Activated CD4-positive, alpha-beta T cell treated with anti-CD3 and anti-CD28 coated beads for 1 hour (primary cell): ENCODE data around the gene FBXO10.
"Not testable (repeated sequence)": the region's sequence is repeated elsewhere in the genome, so short reads cannot be mapped to it uniquely, and the experiment has no call there.

Experiments
- DNase-seq: peaks from one replicate; pipeline ENCODE4 v3.0.0-alpha.2; 2020

The FBXO10 gene

DNA sequence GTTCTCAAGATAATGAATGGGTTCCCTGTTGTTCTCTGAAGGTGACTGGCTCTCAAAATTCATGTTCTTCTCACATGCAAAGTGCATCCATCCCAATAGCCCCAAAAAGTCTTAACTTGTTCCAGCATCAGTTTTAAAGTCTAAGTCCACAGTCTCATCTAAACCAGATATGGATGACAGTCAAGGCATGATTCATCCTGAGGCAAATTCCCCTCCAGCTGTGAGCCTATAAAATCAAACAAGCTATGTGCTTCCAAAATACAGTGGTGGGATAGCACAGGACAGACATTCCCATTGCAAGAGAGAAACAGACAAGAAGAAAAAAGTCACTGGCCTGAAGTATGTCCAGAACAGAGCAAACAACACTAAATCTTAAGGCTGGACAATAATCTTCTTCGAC lies 25.4 kb downstream of the FBXO10 start:
- DNase-seq, result no peak

- DNase-seq, result no peak
Observed at GRCh38 chr9:37549527-37549926, 26.7 kb downstream of the FBXO10 start.

- no peak for DNase-seq
Observed at GRCh38 chr9:37547328-37547878, 28.8 kb downstream of the FBXO10 start.

- DNase-seq, result no peak
Observed at GRCh38 chr9:37543468-37543867, 32.7 kb downstream of the FBXO10 start.

GRCh38 chr9:37542895-37543294 lies 33.3 kb downstream of the FBXO10 start:
- no peak for DNase-seq

DNA sequence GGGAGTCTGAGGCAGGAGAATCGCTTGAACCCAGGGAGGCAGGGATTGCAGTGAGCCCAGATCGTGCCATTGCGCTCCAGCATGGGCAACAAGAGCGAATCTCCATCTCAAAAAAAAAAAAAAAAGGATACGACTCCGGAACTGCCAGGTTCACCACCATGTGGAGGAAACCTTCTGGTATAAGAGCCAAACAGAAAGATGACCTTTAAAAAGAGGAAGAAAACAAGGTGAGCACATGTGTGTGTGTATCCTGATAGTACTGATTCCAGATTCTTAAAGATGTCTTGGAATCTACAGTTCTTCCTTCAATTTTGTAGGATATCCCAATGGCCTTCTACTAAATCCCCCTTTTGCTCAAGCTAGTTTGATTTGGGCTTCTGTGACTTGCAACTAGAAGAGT lies 33.7 kb downstream of the FBXO10 start:
- DNase-seq, result no peak

- no peak for DNase-seq
Observed at GRCh38 chr9:37541465-37541864, 34.7 kb downstream of the FBXO10 start.

GRCh38 chr9:37540634-37541033 lies 35.5 kb downstream of the FBXO10 start:
- DNase-seq, result no peak

DNA sequence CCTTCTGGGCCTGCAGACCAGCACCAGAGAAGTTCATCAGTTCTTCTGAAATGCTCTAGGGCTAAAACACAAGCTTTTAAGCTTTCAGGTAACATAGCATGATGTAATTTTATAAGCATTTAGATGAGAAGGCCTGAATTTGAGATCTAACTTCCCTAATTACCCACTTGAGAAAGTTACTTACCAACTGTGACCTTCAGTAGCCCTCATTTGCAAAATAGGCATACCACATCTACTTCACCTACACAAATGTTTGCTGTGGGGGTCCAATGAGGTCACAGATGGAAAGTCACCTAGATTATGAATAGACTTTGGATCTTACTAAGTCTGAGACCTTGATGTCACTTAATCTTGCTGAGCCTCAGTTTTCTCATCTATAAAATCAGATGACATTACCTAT lies 36.5 kb downstream of the FBXO10 start:
- DNase-seq, result no peak

DNA sequence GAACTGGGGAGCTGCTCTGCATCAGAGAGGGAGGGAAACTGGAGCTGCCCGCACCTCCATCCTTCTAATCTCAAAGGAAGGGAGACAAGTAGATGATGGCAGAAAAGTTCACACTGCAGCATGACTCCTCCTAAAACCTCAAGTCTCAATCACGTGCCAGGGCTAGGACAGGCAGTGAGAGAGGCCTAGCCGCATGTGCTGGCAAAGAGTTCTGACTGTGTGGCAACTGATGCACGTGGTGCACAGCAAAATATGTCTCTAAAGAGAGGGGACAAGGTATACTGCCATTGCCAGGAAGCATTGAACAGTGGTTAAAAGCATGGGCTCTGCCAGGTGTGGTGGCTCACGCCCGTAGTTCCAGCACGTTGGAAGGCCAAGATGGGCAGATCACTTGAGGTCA lies 38.1 kb downstream of the FBXO10 start:
- DNase-seq, result no peak

DNA sequence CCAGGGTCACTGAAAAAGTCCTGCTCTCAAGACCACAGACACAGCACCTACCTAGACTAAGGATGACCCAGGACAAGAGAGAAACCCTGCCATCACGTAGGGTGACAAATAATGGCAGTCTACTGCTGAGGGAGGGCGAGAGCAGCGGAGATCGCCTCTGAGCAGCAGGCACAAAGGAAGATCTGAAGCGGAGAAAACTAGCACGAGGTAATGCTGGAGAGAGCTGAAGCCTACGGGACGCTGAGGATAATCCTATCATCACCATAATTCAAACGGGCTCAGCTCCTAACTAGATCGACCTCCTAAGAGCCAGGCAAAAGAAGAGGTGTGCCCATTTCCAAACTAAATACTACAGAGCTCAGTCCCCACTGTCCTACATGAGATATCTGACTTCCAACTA lies 41.3 kb downstream of the FBXO10 start:
- DNase-seq, result no peak

GRCh38 chr9:37534412-37534811 lies 41.8 kb downstream of the FBXO10 start:
- DNase-seq, result no peak

DNA sequence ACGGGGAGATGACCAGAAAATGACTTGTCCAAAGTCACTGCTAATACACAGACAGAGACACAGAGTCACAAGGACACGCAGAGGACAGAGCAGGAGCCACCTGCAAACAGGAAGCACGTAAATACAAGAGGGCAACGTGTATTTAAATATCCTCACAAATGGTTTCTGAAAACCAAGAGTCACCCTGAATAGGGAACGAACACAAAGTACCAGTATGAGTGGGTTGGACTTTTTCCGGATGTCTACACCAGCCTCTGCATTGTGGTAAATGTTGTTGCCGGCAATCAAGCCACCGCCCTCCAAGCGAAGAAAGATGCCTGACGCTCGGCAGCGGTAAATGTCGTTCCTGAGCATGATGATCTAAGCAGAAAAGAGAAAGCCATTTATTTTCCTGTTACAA lies 44.5 kb downstream of the FBXO10 start:
- DNase-seq, result no peak

DNA sequence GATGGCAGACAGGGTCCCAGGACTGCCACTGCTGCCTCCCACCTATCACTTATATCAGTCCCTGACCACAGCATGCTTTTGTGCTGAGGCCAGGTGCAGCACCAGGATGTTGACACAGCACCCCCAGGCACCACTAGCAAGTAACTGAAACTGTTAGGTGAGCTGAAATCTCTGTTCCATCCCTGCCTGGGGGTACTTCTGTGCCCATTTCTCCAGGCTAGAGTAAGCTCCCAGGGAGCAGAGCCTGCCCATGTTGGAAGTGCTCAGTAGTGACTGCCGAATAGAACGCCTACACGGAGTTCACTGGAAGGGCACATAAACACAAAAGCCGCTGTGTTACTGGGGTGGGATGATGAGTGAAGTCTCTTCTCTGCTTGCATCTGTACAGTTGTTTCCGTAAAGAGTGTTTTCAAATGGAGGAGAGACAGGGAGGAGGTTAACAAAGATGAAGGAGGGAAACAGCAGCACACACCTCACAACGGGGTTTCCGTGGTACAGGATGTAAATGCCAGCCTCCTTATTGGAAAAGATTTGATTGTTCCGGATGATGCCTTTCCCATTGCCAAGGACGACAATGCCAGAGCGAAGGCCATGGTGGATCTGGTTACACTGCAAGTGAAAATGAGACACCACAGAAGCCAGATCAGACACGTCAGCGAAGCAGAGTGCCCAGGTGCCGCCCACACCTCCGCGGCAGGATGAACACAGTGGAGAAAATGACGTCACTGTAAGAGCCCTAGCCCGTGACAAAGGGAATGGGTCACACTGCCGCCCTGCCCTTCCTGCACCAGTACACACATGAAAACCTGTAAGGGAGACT lies 47.3 kb downstream of the FBXO10 start:
- DNase-seq, result peak; percentile 59

DNA sequence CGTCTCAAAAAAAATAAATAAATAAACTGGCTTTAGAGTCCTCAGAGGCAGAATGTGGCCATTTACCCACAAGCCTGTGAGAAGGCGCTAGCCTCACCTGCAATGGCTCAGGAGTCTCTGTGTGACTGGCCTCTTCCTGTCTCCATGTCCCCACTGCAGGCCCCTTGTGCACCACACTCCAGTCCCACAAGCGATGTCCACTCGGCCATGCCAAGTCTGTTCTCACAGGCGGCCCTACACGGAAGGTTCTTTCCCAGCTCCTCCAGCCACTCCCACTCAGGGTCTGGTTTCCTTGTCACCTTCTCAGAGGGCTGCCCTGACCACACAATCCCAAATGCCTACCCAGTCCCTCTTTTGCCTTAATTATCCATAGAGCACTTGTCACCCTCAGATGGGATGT lies 52.3 kb downstream of the FBXO10 start:
- no peak for DNase-seq

DNA sequence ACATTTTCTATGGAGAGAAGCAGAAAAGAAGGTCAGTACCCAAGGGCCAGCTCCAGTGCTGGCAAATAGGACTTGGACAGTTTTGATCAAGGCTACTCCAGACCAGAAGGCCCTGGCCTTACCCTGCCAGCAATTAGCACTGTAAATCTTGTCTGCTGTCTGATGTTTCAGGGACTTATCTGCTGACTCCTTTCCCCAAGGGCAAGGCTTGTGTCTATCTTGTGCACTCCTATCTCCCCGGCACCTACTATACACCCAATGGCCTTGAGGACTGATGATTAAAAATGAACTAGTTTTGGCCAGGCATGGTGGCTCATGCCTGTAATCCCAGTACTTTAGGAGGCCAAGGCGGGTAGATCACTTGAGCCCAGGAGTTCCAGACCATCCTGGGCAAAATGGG lies 53.2 kb downstream of the FBXO10 start:
- no peak for DNase-seq

GRCh38 chr9:37521111-37521510 lies 55.1 kb downstream of the FBXO10 start:
- DNase-seq, result no peak

GRCh38 chr9:37520641-37521040 lies 55.5 kb downstream of the FBXO10 start:
- DNase-seq, result no peak

DNA sequence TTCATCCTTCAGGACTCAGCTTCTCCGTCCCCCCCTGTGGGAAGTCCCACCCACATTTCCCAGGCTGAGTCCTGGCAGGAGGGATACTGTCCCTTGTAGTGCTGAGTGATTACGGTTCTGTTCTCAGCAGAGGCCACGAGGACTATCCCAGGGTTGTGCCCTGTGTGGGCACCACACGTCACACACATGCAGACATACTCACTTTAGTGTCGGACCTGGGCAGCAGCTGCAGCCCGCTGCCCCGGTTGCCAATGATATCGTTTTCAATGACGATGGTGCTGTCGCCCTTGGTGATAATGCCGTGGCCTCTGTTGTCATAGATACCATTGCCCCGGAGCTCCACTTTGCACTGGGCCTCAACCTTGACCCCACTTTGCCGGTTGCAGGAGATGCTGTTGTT lies 58.3 kb downstream of the FBXO10 start:
- no peak for DNase-seq

DNA sequence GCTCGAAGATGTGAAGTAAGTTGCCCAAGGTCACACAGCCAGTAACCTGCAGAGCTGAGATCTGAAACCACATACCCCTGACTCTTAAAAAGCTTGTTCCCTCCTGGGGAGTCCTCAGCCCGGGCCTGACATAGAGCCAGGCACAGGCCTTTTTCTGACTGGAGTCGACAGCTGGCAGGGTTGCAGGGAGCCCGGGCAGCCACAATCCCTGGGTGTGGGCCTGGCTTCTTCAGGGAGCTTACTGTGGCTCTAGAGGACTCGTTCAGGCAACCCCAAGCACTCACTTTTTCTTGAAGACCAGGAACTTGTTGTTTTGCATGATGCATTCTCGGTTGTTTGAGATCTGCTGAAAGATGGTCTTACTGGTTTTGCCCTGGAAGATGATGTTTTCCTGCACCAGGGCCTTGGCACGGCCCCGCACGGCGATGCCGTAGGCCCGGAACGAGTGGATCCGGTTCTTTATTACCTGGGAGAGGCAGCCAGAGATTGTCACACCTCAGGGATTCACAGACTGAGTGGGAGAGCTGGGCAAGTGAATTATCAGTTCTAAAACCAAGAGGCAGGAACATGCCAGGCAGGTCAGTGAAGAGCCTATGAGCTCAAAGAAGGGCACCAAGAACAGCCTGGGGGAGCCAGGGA lies 60.4 kb downstream of the FBXO10 start:
- no peak for DNase-seq

GRCh38 chr9:37514999-37515398 lies 61.2 kb downstream of the FBXO10 start:
- no peak for DNase-seq

DNA sequence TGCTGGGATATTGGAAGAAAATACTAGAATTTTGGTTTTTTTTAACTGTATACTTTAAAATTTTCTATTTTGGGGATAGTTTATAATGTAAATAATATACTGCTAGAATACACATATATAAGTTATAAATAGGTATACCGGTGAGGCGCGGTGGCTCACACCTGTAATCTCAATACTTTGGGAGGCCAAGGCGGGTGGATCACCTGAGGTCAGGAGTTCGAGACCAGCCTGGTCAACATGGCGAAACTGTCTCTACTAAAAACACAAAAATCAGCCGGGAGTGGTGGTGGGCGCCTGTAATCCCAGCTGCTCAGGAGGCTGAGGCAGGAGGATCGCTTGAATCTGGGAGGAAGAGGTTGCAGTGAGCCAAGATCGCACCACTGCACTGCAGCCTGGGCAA lies 61.8 kb downstream of the FBXO10 start:
- not testable (repeated sequence) for DNase-seq

DNA sequence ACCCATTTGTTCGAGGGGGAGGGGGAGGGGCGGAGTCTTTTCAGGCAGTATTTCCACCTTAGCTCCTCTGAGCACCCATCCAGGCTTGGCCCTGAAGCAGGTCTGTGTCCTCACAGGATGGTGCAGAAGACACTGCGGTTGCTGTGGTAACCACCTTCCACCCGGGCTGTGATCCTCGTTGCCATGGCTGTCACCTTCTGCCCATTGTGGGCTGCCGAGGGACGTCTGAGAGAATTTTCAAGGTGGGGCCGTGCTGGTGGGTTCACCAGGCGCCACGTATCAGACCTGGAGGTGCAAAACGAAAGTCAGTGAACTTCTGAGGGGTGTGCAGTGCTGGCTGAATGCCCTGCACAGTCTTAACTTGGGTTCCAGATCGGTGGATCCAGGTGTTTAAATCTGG lies 63.7 kb downstream of the FBXO10 start:
- no peak for DNase-seq
